GM23338 (cell line): Measurements from ENCODE around the gene PLAAT1. TPM values are rescaled to one million over a fixed set of nuclear protein-coding genes. Genes with fewer than 3 reads are reported as not detected.

Experiments
- ATAC-seq: fragments of 200-7000 bp; cut with Tn5 transposase; 3 replicates; pipeline ENCODE4 v1.9.1; 2020
- DNase-seq: peaks from one replicate; pipeline ENCODE4 v3.0.0-alpha.2; 2015; ENCODE audit warnings: low spot score
- H2AFZ ChIP-seq: fragments of 200-600 bp; sonication (generic); 2 replicates; pipeline ENCODE4 v1.8.0; 2016; ENCODE audit warnings: antibody characterized with exemption, mild to moderate bottlenecking, moderate library complexity
- H3F3A ChIP-seq: fragments of 200-600 bp; sonication (generic); replicated peaks from 2 replicates; pipeline ENCODE4 v1.8.0; 2017; ENCODE audit warnings: antibody characterized with exemption, mixed run types, low read depth
- H3K27ac ChIP-seq: fragments of 200-600 bp; sonication (generic); 2 replicates; pipeline ENCODE4 v1.6.1; 2016; ENCODE audit warnings: low read depth
- H3K27me3 ChIP-seq: fragments of 200-600 bp; sonication (generic); 2 replicates; pipeline ENCODE4 v1.8.0; 2016; ENCODE audit warnings: mild to moderate bottlenecking, mixed run types, moderate library complexity; ENCODE audit not compliant: insufficient read depth
- H3K36me3 ChIP-seq: fragments of 200-600 bp; sonication (generic); 2 replicates; pipeline ENCODE4 v1.8.0; 2016; ENCODE audit warnings: mild to moderate bottlenecking; ENCODE audit not compliant: insufficient read depth
- H3K4me1 ChIP-seq: fragments of 200-600 bp; sonication (generic); 2 replicates; pipeline ENCODE4 v1.8.0; 2016; ENCODE audit warnings: mild to moderate bottlenecking, moderate library complexity; ENCODE audit not compliant: insufficient read depth
- H3K4me2 ChIP-seq: fragments of 200-600 bp; sonication (generic); 2 replicates; pipeline ENCODE4 v1.7.1; 2017; ENCODE audit warnings: mixed run types
- H3K4me3 ChIP-seq: fragments of 200-600 bp; sonication (generic); 2 replicates; pipeline ENCODE4 v1.6.1; 2016; ENCODE audit warnings: mixed run types
- H3K79me2 ChIP-seq: fragments of 200-600 bp; sonication (generic); replicated peaks from 2 replicates; pipeline ENCODE4 v1.8.0; 2017; ENCODE audit warnings: mild to moderate bottlenecking; ENCODE audit not compliant: insufficient read depth
- H3K9me2 ChIP-seq: fragments of 200-600 bp; sonication (generic); 2 replicates; pipeline ENCODE4 v1.8.0; 2017; ENCODE audit not compliant: insufficient read depth
- H4K20me1 ChIP-seq: fragments of 200-600 bp; sonication (generic); replicated peaks from 2 replicates; pipeline ENCODE4 v1.8.0; 2017; ENCODE audit warnings: mild to moderate bottlenecking; ENCODE audit not compliant: insufficient read depth
- H3K27ac Mint-ChIP-seq: 2 replicates; pipeline ENCODE4 v1.8.0; 2020; ENCODE audit warnings: inconsistent platforms, mild to moderate bottlenecking, moderate library complexity, mixed read lengths
- H3K27me3 Mint-ChIP-seq: 3 replicates; pipeline ENCODE4 v1.8.0; 2022; ENCODE audit warnings: low read depth, mild to moderate bottlenecking, moderate library complexity, mixed read lengths, inconsistent platforms; ENCODE audit not compliant: insufficient read depth, poor library complexity
- H3K36me3 Mint-ChIP-seq: 3 replicates; pipeline ENCODE4 v1.8.0; 2021; ENCODE audit warnings: low read depth, mild to moderate bottlenecking, inconsistent platforms, moderate library complexity, mixed read lengths
- H3K4me1 Mint-ChIP-seq: 3 replicates; pipeline ENCODE4 v1.8.0; 2020; ENCODE audit warnings: mild to moderate bottlenecking, inconsistent platforms, mixed read lengths
- H3K4me3 Mint-ChIP-seq: 3 replicates; pipeline ENCODE4 v1.8.0; 2021; ENCODE audit warnings: moderate library complexity, mild to moderate bottlenecking, inconsistent platforms, mixed read lengths
- H3K9me3 Mint-ChIP-seq: 3 replicates; pipeline ENCODE4 v1.8.0; 2020; ENCODE audit warnings: moderate library complexity, mild to moderate bottlenecking, inconsistent platforms, mixed read lengths
- CREB1 ChIP-seq: fragments of 250-450 bp; sonication (Bioruptor Pico); IDR thresholded peaks from 2 replicates; pipeline ENCODE4 v1.5.0; 2020; ENCODE audit warnings: low read depth, mild to moderate bottlenecking, moderate library complexity
- CTCF ChIP-seq, 2 experiments: fragments of 200-600 bp in 1 of 2; sonication (generic) in 1 of 2; conservative IDR thresholded peaks; 2 replicates each; pipeline versions ENCODE4 v1.5.1 to v1.6.1; 2016 to 2017; ENCODE audit warnings: antibody characterized with exemption in 2 of 2, low read depth in 2 of 2, mild to moderate bottlenecking in 2 of 2, moderate library complexity in 1 of 2
- ETS1 ChIP-seq: IDR thresholded peaks from 2 replicates; pipeline ENCODE4 v1.6.1; 2016; ENCODE audit warnings: antibody characterized with exemption
- EZH2phosphoT487 ChIP-seq: fragments of 200-600 bp; sonication (generic); IDR thresholded peaks from one replicate; pipeline ENCODE4 v1.8.1; 2018; ENCODE audit warnings: antibody characterized with exemption; ENCODE audit not compliant: unreplicated experiment
- JUNB ChIP-seq: IDR thresholded peaks from one replicate; pipeline ENCODE4 v1.6.1; 2016; ENCODE audit warnings: antibody characterized with exemption; ENCODE audit not compliant: unreplicated experiment
- NANOG ChIP-seq: IDR thresholded peaks from 2 replicates; pipeline ENCODE4 v1.6.1; 2016; ENCODE audit warnings: antibody characterized with exemption, borderline replicate concordance
- POLR2AphosphoS5 ChIP-seq: IDR thresholded peaks from 2 replicates; pipeline ENCODE4 v1.6.1; 2016; ENCODE audit warnings: antibody characterized with exemption, low read depth
- REST ChIP-seq: IDR thresholded peaks from one replicate; pipeline ENCODE4 v1.6.1; 2018; ENCODE audit warnings: antibody characterized with exemption; ENCODE audit not compliant: unreplicated experiment
- STAT1 ChIP-seq: IDR thresholded peaks from one replicate; pipeline ENCODE4 v1.6.1; 2016; ENCODE audit warnings: antibody characterized with exemption; ENCODE audit not compliant: unreplicated experiment
- ZNF114 ChIP-seq: fragments of 250-450 bp; sonication (Bioruptor Pico); IDR thresholded peaks from 2 replicates; pipeline ENCODE4 v1.5.0; 2020; ENCODE audit warnings: mild to moderate bottlenecking, moderate library complexity
- ZNF331 ChIP-seq: fragments of 250-450 bp; sonication (Bioruptor Pico); IDR thresholded peaks from 2 replicates; pipeline ENCODE4 v1.5.0; 2020; ENCODE audit warnings: low read depth, mild to moderate bottlenecking, moderate library complexity
- ZNF462 ChIP-seq: fragments of 250-450 bp; sonication (Bioruptor Pico); IDR thresholded peaks from 2 replicates; pipeline ENCODE4 v1.5.0; 2020; ENCODE audit warnings: mild to moderate bottlenecking, moderate library complexity
- polyA plus RNA-seq: library from polyadenylated mRNA; unstranded; fragments of >200 nt; fragmentation: Nextera tagmentation; extraction: Ambion mirVana; gene quantifications from 2 replicates; pipeline ENCODE4 v1.2.1, GENCODE V29; 2016
- total RNA-seq: library from RNA; depleted of rRNA; stranded (reverse); fragments of >200 nt; shearing (Covaris generic); gene quantifications from 2 replicates; pipeline ENCODE4 v1.2.3, GENCODE V29; 2014

The PLAAT1 gene
- total and polyA plus RNA-seq, 2 experiments from 2014 or later = 5.4 to 6.7 TPM

GRCh38 chr3:193228206-193228605 lies 12.8 kb upstream of the PLAAT1 start:
- peak overlapping the region; percentile 49; the same call in 1 of the 2 replicates for H3K4me2 ChIP-seq
- TF ChIP-seq ETS1 = no peak
- TF ChIP-seq POLR2AphosphoS5 = no peak
- no peak for TF ChIP-seq JUNB
- TF ChIP-seq ZNF462 = no peak
- no peak for TF ChIP-seq NANOG
- TF ChIP-seq CREB1 (CRISPR knock-in tag) = no peak
- TF ChIP-seq CTCF (conservative IDR thresholded peaks at IDR 0.05; ENCODE audit: low read depth in 2 of 2) = no peak
- TF ChIP-seq REST = no peak
- TF ChIP-seq EZH2phosphoT487 = no peak
- no peak for TF ChIP-seq ZNF331
- TF ChIP-seq STAT1 = no peak
- TF ChIP-seq ZNF114 (CRISPR knock-in tag) = no peak
- Mint-ChIP-seq H3K27me3 (peaks cover 2% of the 10 kb centered on the region), H3K4me3 (no peak overlapping the region), H3K9me3 (no peaks in the 10 kb centered on the region; the same call in 2 of the 3 replicates), H3K4me1 (peaks cover 52% of the 10 kb centered on the region), H3K27ac (peak overlapping the region; percentile 33; the same call in 1 of the 2 replicates), H3K36me3 (no peaks in the 10 kb centered on the region)
- H4K20me1 ChIP-seq = no peaks in the 10 kb centered on the region
- H3K4me3 ChIP-seq = no peak overlapping the region
- no peak overlapping the region for H3K27ac ChIP-seq
- no peaks in the 10 kb centered on the region for H3K27me3 ChIP-seq
- H3K9me2 ChIP-seq = no peaks in the 10 kb centered on the region; the same call in 1 of the 2 replicates
- no peaks in the 10 kb centered on the region for H3K79me2 ChIP-seq
- no peaks in the 10 kb centered on the region for H3K36me3 ChIP-seq
- DNase-seq = no peak
- H2AFZ ChIP-seq = peak overlapping the region; percentile 14
- H3K4me1 ChIP-seq = peaks cover 54% of the 10 kb centered on the region
- no peaks in the 10 kb centered on the region for H3F3A ChIP-seq
- no peak for ATAC-seq
